ENCODE data around the gene PADI1. TPM values are rescaled to one million over a fixed set of nuclear protein-coding genes. Genes with fewer than 3 reads are reported as not detected.

Gene PADI1
- total and polyA plus RNA-seq, 8 donors = 0.37 to 98.2 TPM; not detected in 6

GRCh38 chr1:17184161-17184665, 20.7 kb upstream of the PADI1 start:
- no peaks in the 10 kb centered on the region for H3K4me1 ChIP-seq
- H3K27me3 ChIP-seq = peaks cover 0 to 34% (median 0%) of the 10 kb centered on the region in 3 donors
- H3K27ac ChIP-seq = no peak overlapping the region
- H3K36me3 ChIP-seq = no peaks in the 10 kb centered on the region
- no peak overlapping the region for H3K4me3 ChIP-seq
- intact Hi-C loops (cut with DNase I; ENCODE audit: low total_unique reads) = no loop called here
- H3K9me3 ChIP-seq = peaks cover 0 to 12% (median 8%) of the 10 kb centered on the region in 4 donors
- peak in 1 of 2 donors; percentile 0 for DNase-seq
- WGBS, 5 donors = 74 to 89% (median 76%) methylated on average over 6 to 7 of the region's 7 CpGs
- TF ChIP-seq CTCF (IDR thresholded peaks at IDR 0.05) (no peak), POLR2A (IDR thresholded peaks at IDR 0.05) (no peak), EP300 (IDR thresholded peaks at IDR 0.05) (no peak), POLR2AphosphoS5 (IDR thresholded peaks at IDR 0.05) (no peak)

GRCh38 chr1:17184822-17185484, 20.0 kb upstream of the PADI1 start:
- Histone ChIP-seq H3K36me3 (no peaks in the 10 kb centered on the region), H3K9me3 (peaks cover 0 to 12% (median 8%) of the 10 kb centered on the region in 4 donors), H3K27ac (no peak overlapping the region), H3K27me3 (peaks cover 0 to 31% (median 0%) of the 10 kb centered on the region in 3 donors), H3K4me3 (no peak overlapping the region), H3K4me1 (no peaks in the 10 kb centered on the region)
- WGBS, 5 donors = 77 to 84% (median 79%) methylated on average over 13 of the region's 13 CpGs
- TF ChIP-seq POLR2AphosphoS5 (IDR thresholded peaks at IDR 0.05) (no peak), EP300 (IDR thresholded peaks at IDR 0.05) (no peak), POLR2A (IDR thresholded peaks at IDR 0.05) (no peak), CTCF (IDR thresholded peaks at IDR 0.05) (no peak)
- DNase-seq = peak in 1 of 2 donors; percentile 0
- intact Hi-C loops (cut with DNase I; ENCODE audit: low total_unique reads) = no loop called here

- H3K9me3 ChIP-seq = peaks cover 0 to 12% (median 8%) of the 10 kb centered on the region in 4 donors
- no peak overlapping the region for H3K27ac ChIP-seq
- no peaks in the 10 kb centered on the region for H3K4me1 ChIP-seq
- peaks cover 0 to 26% (median 0%) of the 10 kb centered on the region in 3 donors for H3K27me3 ChIP-seq
- intact Hi-C loops (cut with DNase I; ENCODE audit: low total_unique reads) = no loop called here
- 68 to 87% (median 83%) methylated on average over 3 of the region's 3 CpGs for WGBS, 5 donors
- TF ChIP-seq CTCF (IDR thresholded peaks at IDR 0.05) (no peak), EP300 (IDR thresholded peaks at IDR 0.05) (no peak), POLR2AphosphoS5 (IDR thresholded peaks at IDR 0.05) (no peak), POLR2A (IDR thresholded peaks at IDR 0.05) (no peak)
- DNase-seq = no peak
- no peaks in the 10 kb centered on the region for H3K36me3 ChIP-seq
- no peak overlapping the region for H3K4me3 ChIP-seq
Observed at GRCh38 chr1:17185485-17185860, 19.5 kb upstream of the PADI1 start.

- peaks cover 0 to 22% (median 0%) of the 10 kb centered on the region in 3 donors for H3K27me3 ChIP-seq
- intact Hi-C loops (cut with DNase I; ENCODE audit: low total_unique reads) = no loop called here
- no peaks in the 10 kb centered on the region for H3K4me1 ChIP-seq
- no peak overlapping the region for H3K4me3 ChIP-seq
- H3K9me3 ChIP-seq = peaks cover 0 to 12% (median 8%) of the 10 kb centered on the region in 4 donors
- H3K36me3 ChIP-seq = no peaks in the 10 kb centered on the region
- WGBS, 5 donors = 35 to 60% (median 52%) methylated on average over 3 to 9 of the region's 9 CpGs
- DNase-seq = no peak
- TF ChIP-seq EP300 (IDR thresholded peaks at IDR 0.05) (no peak), CTCF (IDR thresholded peaks at IDR 0.05) (no peak), POLR2AphosphoS5 (IDR thresholded peaks at IDR 0.05) (no peak), POLR2A (IDR thresholded peaks at IDR 0.05) (no peak)
- no peak overlapping the region for H3K27ac ChIP-seq
Observed at GRCh38 chr1:17186216-17186909, 18.6 kb upstream of the PADI1 start.
